Upper lobe of left lung (tissue), 6 donors: ENCODE data around the gene MYL6B. TPM values are rescaled to one million over a fixed set of nuclear protein-coding genes. Genes with fewer than 3 reads are reported as not detected.

ENCODE experiments used
- ATAC-seq, 2 donors: fragments of 200-7000 bp; cut with Tn5 transposase; one replicate each; pipeline ENCODE4 v1.9.1; 2022; ENCODE audit warnings: mild to moderate bottlenecking in 2 of 2, moderate library complexity in 2 of 2; ENCODE audit not compliant: low FRiP score in 2 of 2
- DNase-seq, 2 donors: peaks; one replicate each; pipeline ENCODE4 v3.0.0-alpha.2; 2019 to 2020
- H3K27ac ChIP-seq, 4 donors: fragments of 200-600 bp; sonication (generic); one replicate each; pipeline ENCODE4 v1.5.1; 2016 to 2019
- H3K27me3 ChIP-seq, 4 donors: fragments of 200-600 bp; sonication (generic); one replicate each; pipeline ENCODE4 v1.5.1; 2017 to 2019
- H3K36me3 ChIP-seq, 4 donors: fragments of 200-600 bp; sonication (generic); one replicate each; pipeline ENCODE4 v1.5.1; 2016 to 2019
- H3K4me1 ChIP-seq, 4 donors: fragments of 200-600 bp; sonication (generic); one replicate each; pipeline ENCODE4 v1.5.1; 2018 to 2019
- H3K4me3 ChIP-seq, 4 donors: fragments of 200-600 bp; sonication (generic); one replicate each; pipeline ENCODE4 v1.5.1; 2017 to 2019; ENCODE audit warnings: mild to moderate bottlenecking in 2 of 4, moderate library complexity in 1 of 4
- H3K9me3 ChIP-seq, 4 donors: fragments of 200-600 bp; sonication (generic); one replicate each; pipeline ENCODE4 v1.5.1; 2018 to 2019
- CTCF ChIP-seq, 6 experiments: fragments of 450-650 bp in 4 of 6; fragments of 200-600 bp in 2 of 6; sonication (generic) in 2 of 6; IDR thresholded peaks; one replicate each; pipeline ENCODE4 v1.5.1; 2016 to 2019; ENCODE audit warnings: antibody characterized with exemption in 6 of 6
- EP300 ChIP-seq, 4 donors: sonication (generic); formaldehyde crosslinking; IDR thresholded peaks; one replicate each; pipeline ENCODE4 v1.5.1; 2017; ENCODE audit warnings: antibody characterized with exemption in 4 of 4, control low read depth in 2 of 4
- POLR2A ChIP-seq, 4 donors: fragments of 450-650 bp; IDR thresholded peaks; one replicate each; pipeline ENCODE4 v1.5.1; 2016 to 2017; ENCODE audit warnings: antibody characterized with exemption in 4 of 4, mild to moderate bottlenecking in 2 of 4
- POLR2AphosphoS5 ChIP-seq, 2 donors: sonication (generic); formaldehyde crosslinking; IDR thresholded peaks; one replicate each; pipeline ENCODE4 v1.5.1; 2017; ENCODE audit warnings: antibody characterized with exemption in 2 of 2
- WGBS, 2 donors: methylation state at CpG; one replicate each; pipeline ENCODE4 v1.1.5; 2017 to 2018; 5-methylcytosine and 5-hydroxymethylcytosine counted together
- total RNA-seq, 6 donors: library from RNA; depleted of rRNA in 4 of 6; stranded (reverse); fragments of >200 nt in 4 of 6; gene quantifications; one replicate each; pipeline versions ENCODE4 v1.1.0 to v1.2.1, GENCODE V29; 2016 to 2021
- donor health status: DM: no; HTN: no; CAD: no; lungs with moderate emphysema.
- donor health status: DM: no; HTN: yes; CAD: no; lungs with severe emphysema.

MYL6B gene
- total RNA-seq, 6 donors from 2014 or later: 10.5 to 38.4 (median 29.1) TPM

GRCh38 chr12:56117778-56118687, 34.4 kb upstream of the MYL6B start, which contains the start of gene ZC3H10:
TSS of gene ZC3H10 (plus strand) at chr12:56118266. CDS start at chr12:56120563, 2,297 bp downstream.
- H3K36me3 ChIP-seq: peaks cover 9 to 37% (median 17%) of the 10 kb centered on the region in 4 donors
- ATAC-seq (peak; percentile 93 to 97), DNase-seq (peak; percentile 95 to 100)
- peak within 1 kb of the TSS; percentile 94 to 97 (median 96) for H3K27ac ChIP-seq
- TF ChIP-seq EP300 (IDR thresholded peaks at IDR 0.05) (peak in 2 of 4 donors; percentile 57 to 85), CTCF (IDR thresholded peaks at IDR 0.05) (peak in 5 of 6 experiments; percentile 29 to 77 (median 70)), POLR2AphosphoS5 (IDR thresholded peaks at IDR 0.05) (peak; percentile 96), POLR2A (IDR thresholded peaks at IDR 0.05) (peak in 3 of 4 donors; percentile 77 to 96 (median 90))
- no peaks in the 10 kb centered on the region for H3K27me3 ChIP-seq
- 1% methylated on average over 19 to 51 of the region's 61 CpGs for WGBS, 2 donors
- peaks cover 16 to 33% (median 29%) of the 10 kb centered on the region in 4 donors for H3K4me1 ChIP-seq
- H3K9me3 ChIP-seq: no peaks in the 10 kb centered on the region
- H3K4me3 ChIP-seq: peak within 1 kb of the TSS; percentile 68 to 86 (median 74)

GRCh38 chr12:56118688-56119357, 33.6 kb upstream of the MYL6B start:
- H3K4me1 ChIP-seq: peaks cover 16 to 33% (median 29%) of the 10 kb centered on the region in 4 donors
- 7 to 10% methylated on average over 13 of the region's 13 CpGs for WGBS, 2 donors
- ATAC-seq (peak in 1 of 2 donors; percentile 4), DNase-seq (peak in 1 of 2 donors; percentile 35)
- no peaks in the 10 kb centered on the region for H3K9me3 ChIP-seq
- no peaks in the 10 kb centered on the region for H3K27me3 ChIP-seq
- H3K36me3 ChIP-seq: peaks cover 9 to 29% (median 14%) of the 10 kb centered on the region in 4 donors
- TF ChIP-seq POLR2A (IDR thresholded peaks at IDR 0.05) (no peak), POLR2AphosphoS5 (IDR thresholded peaks at IDR 0.05) (no peak)
- peak overlapping the region; percentile 46 to 86 (median 72) for H3K4me3 ChIP-seq
- H3K27ac ChIP-seq: peak overlapping the region; percentile 86 to 95 (median 92)

- peak; percentile 63 to 85 for ATAC-seq
- H3K4me1 ChIP-seq: peaks cover 16 to 35% (median 29%) of the 10 kb centered on the region in 4 donors
- peak overlapping the region in 3 of 4 donors; percentile 68 to 86 (median 75) for H3K4me3 ChIP-seq
- 0% methylated on average over 2 of the region's 2 CpGs for WGBS, 2 donors
- DNase-seq: peak in 1 of 2 donors; percentile 84
- peak overlapping the region; percentile 12 to 95 (median 88) for H3K27ac ChIP-seq
- no peaks in the 10 kb centered on the region for H3K9me3 ChIP-seq
- H3K27me3 ChIP-seq: no peaks in the 10 kb centered on the region
- no peak for TF ChIP-seq EP300 (IDR thresholded peaks at IDR 0.05)
- TF ChIP-seq CTCF (IDR thresholded peaks at IDR 0.05): peak; percentile 70 to 88 (median 80)
- no peak for TF ChIP-seq POLR2A (IDR thresholded peaks at IDR 0.05)
- peak in 1 of 2 donors; percentile 38 for TF ChIP-seq POLR2AphosphoS5 (IDR thresholded peaks at IDR 0.05)
- H3K36me3 ChIP-seq: peaks cover 9 to 27% (median 14%) of the 10 kb centered on the region in 4 donors
Measured at GRCh38 chr12:56119361-56119796, 33.0 kb upstream of the MYL6B start.

GRCh38 chr12:56120158-56120846, 32.1 kb upstream of the MYL6B start:
- Histone ChIP-seq H3K9me3 (no peaks in the 10 kb centered on the region), H3K27me3 (no peaks in the 10 kb centered on the region), H3K4me1 (peaks cover 24 to 42% (median 30%) of the 10 kb centered on the region in 4 donors), H3K36me3 (peaks cover 9 to 27% (median 14%) of the 10 kb centered on the region in 4 donors), H3K27ac (peak overlapping the region in 3 of 4 donors; percentile 76 to 95 (median 91)), H3K4me3 (no peak overlapping the region)
- DNase-seq (no peak), ATAC-seq (no peak)
- WGBS, 2 donors: 93 to 95% methylated on average over 16 to 17 of the region's 17 CpGs
- TF ChIP-seq CTCF (IDR thresholded peaks at IDR 0.05) (no peak), EP300 (IDR thresholded peaks at IDR 0.05) (no peak), POLR2AphosphoS5 (IDR thresholded peaks at IDR 0.05) (no peak), POLR2A (IDR thresholded peaks at IDR 0.05) (no peak)
